Measurements from ENCODE around the gene ACKR2. TPM values are rescaled to one million over a fixed set of nuclear protein-coding genes. Genes with fewer than 3 reads are reported as not detected.

The ACKR2 gene
- total and polyA plus RNA-seq, 2 experiments from 2014 or later: 0.35 TPM; not detected in 1

GRCh38 chr3:42877881-42878280, 68.6 kb downstream of the ACKR2 start (continued):
- no peak for TF ChIP-seq ZNF462 (CRISPR knock-in tag; IDR thresholded peaks at IDR 0.05)
- no peak for TF ChIP-seq CTCF (conservative IDR thresholded peaks at IDR 0.05; ENCODE audit: low read depth in 2 of 2)

- H3K27ac Mint-ChIP-seq: no peak overlapping the region
- Histone ChIP-seq H3K27ac (ENCODE audit: low read depth) (no peak overlapping the region), H3K4me3 (peak overlapping the region; percentile 76), H3K36me3 (ENCODE audit: insufficient read depth) (no peaks in the 10 kb centered on the region), H2AFZ (peak overlapping the region; percentile 97), H3K9me2 (ENCODE audit: insufficient read depth) (no peaks in the 10 kb centered on the region), H3K4me2 (peak overlapping the region; percentile 83), H3K27me3 (ENCODE audit: insufficient read depth) (no peaks in the 10 kb centered on the region), H3K79me2 (replicated peaks; ENCODE audit: insufficient read depth) (no peaks in the 10 kb centered on the region), H3K4me1 (ENCODE audit: insufficient read depth) (peaks cover 18% of the 10 kb centered on the region), H4K20me1 (replicated peaks; ENCODE audit: insufficient read depth) (no peaks in the 10 kb centered on the region), H3F3A (replicated peaks; ENCODE audit: low read depth) (0 out of 2 replicates have a peak, but pooled peaks cover 4% of the 10 kb centered on the region)
- H3K27me3 Mint-ChIP-seq (ENCODE audit: insufficient read depth, low read depth, poor library complexity): no peaks in the 10 kb centered on the region
- DNase-seq (ENCODE audit: low spot score) (peak; percentile 10), ATAC-seq (no peak)
- H3K9me3 Mint-ChIP-seq: no peaks in the 10 kb centered on the region
- peaks cover 20% of the 10 kb centered on the region; the same call in 2 of the 3 replicates for H3K4me1 Mint-ChIP-seq
- no peaks in the 10 kb centered on the region for H3K36me3 Mint-ChIP-seq (ENCODE audit: low read depth)
- H3K4me3 Mint-ChIP-seq: peak overlapping the region; percentile 76
- no peak for TF ChIP-seq ZNF331 (CRISPR knock-in tag; IDR thresholded peaks at IDR 0.05; ENCODE audit: low read depth)
- no peak for TF ChIP-seq REST (IDR thresholded peaks at IDR 0.05; ENCODE audit: unreplicated experiment)
- no peak for TF ChIP-seq EZH2 (IDR thresholded peaks at IDR 0.05; ENCODE audit: low read depth, unreplicated experiment)
- TF ChIP-seq ETS1 (IDR thresholded peaks at IDR 0.05): no peak
- TF ChIP-seq ZNF114 (CRISPR knock-in tag; IDR thresholded peaks at IDR 0.05): no peak
- TF ChIP-seq CREB1 (CRISPR knock-in tag; IDR thresholded peaks at IDR 0.05; ENCODE audit: low read depth): no peak
- TF ChIP-seq EZH2phosphoT487 (IDR thresholded peaks at IDR 0.05; ENCODE audit: unreplicated experiment): no peak
- no peak for TF ChIP-seq POLR2AphosphoS5 (IDR thresholded peaks at IDR 0.05; ENCODE audit: low read depth)
Observed at GRCh38 chr3:42880183-42880582, 70.9 kb downstream of the ACKR2 start.

Data from GM23338 (cell line).